ENCODE measurements around the gene COQ4.

The COQ4 gene

GRCh38 chr9:128292009-128292408, 30.6 kb upstream of the COQ4 start:
- no peak for DNase-seq (ENCODE audit: low spot score)
- H3K27ac Mint-ChIP-seq: no peak overlapping the region
- H3K27me3 Mint-ChIP-seq (ENCODE audit: low read depth): no peaks in the 10 kb centered on the region
- H3K36me3 Mint-ChIP-seq (ENCODE audit: low read depth): peaks cover 2% of the 10 kb centered on the region
- H3K9me3 Mint-ChIP-seq: no peaks in the 10 kb centered on the region
- no peak overlapping the region for H3K4me3 Mint-ChIP-seq
- H3K4me1 Mint-ChIP-seq (ENCODE audit: low read depth): peaks cover 3% of the 10 kb centered on the region

DNA sequence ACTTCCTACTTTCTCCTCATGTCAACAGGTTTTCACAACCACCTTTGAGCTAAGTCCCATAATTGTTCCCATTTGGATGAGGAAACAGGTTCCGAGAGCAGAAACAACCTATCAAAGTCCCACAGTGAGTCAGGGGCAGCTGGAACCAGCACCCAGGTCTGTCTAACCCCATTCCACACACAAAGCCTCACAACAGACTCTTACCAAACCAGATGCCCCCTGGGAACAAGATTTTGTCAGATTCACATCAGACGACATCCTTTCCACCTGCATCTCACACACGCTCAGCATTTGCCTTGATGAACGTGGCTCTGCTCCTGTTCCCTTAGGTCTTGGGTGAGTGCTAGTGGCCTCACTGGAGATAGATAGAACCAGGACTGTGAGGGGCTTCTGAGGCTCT, 29.5 kb upstream of the COQ4 start:
- no peak for DNase-seq (ENCODE audit: low spot score)

DNA sequence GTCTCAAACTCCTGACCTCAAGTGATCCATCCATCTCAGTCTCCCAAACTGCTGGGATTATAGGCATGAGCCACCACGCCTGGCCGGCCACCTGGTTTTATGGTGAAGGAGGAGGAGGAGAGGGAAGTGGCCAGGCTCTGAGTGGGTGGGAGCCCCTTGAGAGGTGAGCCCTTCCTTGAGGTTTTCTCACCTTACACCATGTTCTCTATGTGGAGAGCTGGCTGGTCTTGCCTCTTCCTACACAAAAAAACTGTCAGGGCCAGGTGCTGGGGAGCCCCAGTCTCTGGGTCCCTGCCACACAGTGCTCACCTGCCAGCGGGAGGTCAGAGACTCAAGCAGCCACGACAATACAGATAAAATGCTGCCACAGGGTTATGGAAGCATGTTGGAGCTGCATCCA, 28.5 kb upstream of the COQ4 start:
- Mint-ChIP-seq H3K9me3 (no peaks in the 10 kb centered on the region), H3K4me3 (no peak overlapping the region), H3K27ac (no peak overlapping the region), H3K4me1 (ENCODE audit: low read depth) (peaks cover 3% of the 10 kb centered on the region), H3K27me3 (ENCODE audit: low read depth) (no peaks in the 10 kb centered on the region), H3K36me3 (ENCODE audit: low read depth) (no peaks in the 10 kb centered on the region)
- DNase-seq (ENCODE audit: low spot score): no peak

More for the DNA sequence above, 29.5 kb upstream of the COQ4 start:
- no peaks in the 10 kb centered on the region for H3K9me3 Mint-ChIP-seq
- H3K27ac Mint-ChIP-seq: no peak overlapping the region
- no peaks in the 10 kb centered on the region for H3K27me3 Mint-ChIP-seq (ENCODE audit: low read depth)
- peaks cover 2% of the 10 kb centered on the region for H3K36me3 Mint-ChIP-seq (ENCODE audit: low read depth)
- no peak overlapping the region for H3K4me3 Mint-ChIP-seq
- peaks cover 3% of the 10 kb centered on the region for H3K4me1 Mint-ChIP-seq (ENCODE audit: low read depth)

DNA sequence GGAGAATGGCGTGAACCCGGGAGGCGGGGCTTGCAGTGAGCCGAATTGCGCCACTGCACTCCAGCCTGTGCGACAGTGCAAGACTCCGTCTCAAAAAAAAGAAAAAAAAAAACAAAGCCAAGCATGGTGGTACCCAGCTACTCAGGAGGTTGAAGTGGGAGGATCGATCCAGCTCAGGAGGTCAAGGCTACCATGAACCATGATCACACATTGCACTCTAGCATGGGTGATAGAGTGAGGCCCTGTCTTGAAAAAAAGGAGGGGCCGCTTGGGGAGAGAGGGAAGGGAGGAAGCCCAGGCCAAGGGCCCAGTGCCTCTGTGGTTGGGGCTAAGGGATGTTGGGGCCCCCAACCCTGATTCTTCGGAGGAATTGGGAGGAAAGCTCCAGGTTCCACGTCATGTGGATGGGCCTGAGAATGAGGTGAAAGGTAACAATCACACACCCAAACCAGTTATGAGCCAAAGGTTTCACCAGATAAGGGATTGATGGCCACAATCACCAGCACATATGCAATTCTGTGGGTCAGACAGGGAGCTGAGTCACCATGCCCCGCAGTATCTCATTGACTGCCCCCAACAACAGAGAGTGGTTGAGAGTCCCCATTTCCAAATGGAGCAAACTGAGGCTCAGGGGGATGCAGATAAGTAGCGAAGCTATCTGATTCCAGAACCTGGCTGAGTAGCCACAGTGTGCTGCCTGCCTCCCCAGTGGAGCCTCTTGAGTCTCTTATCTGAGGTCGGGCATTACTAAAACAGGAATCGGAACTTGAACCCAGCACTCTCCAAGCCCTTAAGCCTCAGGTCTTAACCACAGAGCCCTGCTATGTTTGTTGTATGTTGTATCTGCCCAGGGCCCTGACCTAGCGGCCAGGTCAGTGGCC, 26.1 kb upstream of the COQ4 start:
- no peak overlapping the region for H3K27ac Mint-ChIP-seq
- DNase-seq (ENCODE audit: low spot score): no peak
- H3K27me3 Mint-ChIP-seq (ENCODE audit: low read depth): no peaks in the 10 kb centered on the region
- no peak overlapping the region for H3K4me3 Mint-ChIP-seq
- H3K4me1 Mint-ChIP-seq (ENCODE audit: low read depth): peaks cover 3% of the 10 kb centered on the region
- no peaks in the 10 kb centered on the region for H3K36me3 Mint-ChIP-seq (ENCODE audit: low read depth)
- no peaks in the 10 kb centered on the region for H3K9me3 Mint-ChIP-seq

DNA sequence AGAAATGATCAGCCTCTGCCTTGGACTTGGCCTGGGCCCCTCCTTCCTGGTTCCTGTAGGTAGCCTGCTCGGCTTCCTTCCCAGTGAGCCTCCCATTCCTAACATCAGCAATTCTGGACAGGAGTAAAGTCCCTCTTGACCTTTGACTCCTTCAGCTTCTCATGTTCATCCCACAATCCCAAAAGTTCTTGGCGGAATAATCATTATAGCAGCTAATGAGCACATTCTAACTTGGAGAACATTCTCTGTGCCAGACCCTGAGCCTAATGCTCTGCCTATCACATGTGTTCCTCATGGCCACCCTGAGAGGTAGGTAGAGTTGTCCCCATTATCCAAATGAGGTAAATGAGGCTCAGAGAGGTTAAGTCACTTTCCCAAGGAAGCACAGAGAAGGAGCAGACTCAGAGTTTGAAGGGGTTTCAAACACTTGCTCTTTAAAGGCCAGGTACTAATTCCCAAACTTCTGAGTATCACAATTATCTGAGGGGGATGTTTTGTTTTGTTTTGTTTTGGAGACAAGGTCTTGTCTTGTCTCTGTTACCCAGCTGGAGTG, 25.3 kb upstream of the COQ4 start:
- DNase-seq (ENCODE audit: low spot score): no peak
- H3K36me3 Mint-ChIP-seq (ENCODE audit: low read depth): no peaks in the 10 kb centered on the region

GRCh38 chr9:128298535-128299482, 23.8 kb upstream of the COQ4 start:
- no peak overlapping the region for H3K27ac Mint-ChIP-seq

More for the DNA sequence above, 25.3 kb upstream of the COQ4 start:
- Mint-ChIP-seq H3K4me3 (no peak overlapping the region), H3K4me1 (ENCODE audit: low read depth) (peaks cover 3% of the 10 kb centered on the region), H3K27ac (peak overlapping the region; percentile 31), H3K9me3 (no peaks in the 10 kb centered on the region), H3K27me3 (ENCODE audit: low read depth) (no peaks in the 10 kb centered on the region)

DNA sequence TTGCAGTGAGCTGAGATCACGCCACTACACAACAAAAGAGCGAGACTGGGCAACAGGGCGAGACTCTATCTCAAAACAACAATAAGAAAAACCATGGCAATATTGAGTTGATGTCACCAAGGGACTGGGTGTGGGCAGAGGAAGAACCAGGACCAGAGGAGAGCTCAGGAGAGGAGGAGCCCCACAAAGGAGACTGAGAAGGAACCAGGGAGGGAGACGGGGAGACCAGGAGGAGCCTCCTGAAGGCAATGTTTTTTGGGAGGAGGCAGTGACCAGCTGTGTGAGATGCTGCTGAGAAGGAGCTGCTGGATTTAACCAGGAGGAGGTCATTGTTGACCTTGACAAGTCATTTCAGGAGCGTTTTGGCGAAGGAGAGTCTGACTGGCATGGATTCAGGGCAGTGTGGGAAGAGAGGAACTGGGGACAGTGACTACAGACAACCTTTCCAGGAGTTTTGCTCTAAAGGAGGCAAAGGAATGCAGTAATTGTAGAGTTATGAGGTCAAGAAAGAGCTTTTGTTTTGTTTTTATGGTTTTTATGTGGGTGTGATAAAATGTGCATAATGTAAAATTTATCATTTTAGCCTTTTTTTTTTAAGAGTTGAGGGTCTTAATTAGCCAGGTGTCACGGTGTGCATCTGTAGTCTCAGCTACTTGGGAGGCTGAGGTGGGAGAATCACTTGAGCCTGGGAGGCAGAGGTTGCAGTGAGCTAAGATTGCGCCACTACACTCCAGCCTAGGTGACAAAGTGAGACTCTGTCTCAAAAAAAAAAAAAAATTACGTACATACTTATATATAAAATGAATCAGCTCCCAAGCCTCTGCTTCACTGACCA, 18.3 kb upstream of the COQ4 start:
- Mint-ChIP-seq H3K4me3 (no peak overlapping the region), H3K27me3 (ENCODE audit: low read depth) (no peaks in the 10 kb centered on the region), H3K9me3 (no peaks in the 10 kb centered on the region), H3K4me1 (ENCODE audit: low read depth) (no peaks in the 10 kb centered on the region), H3K27ac (no peak overlapping the region), H3K36me3 (ENCODE audit: low read depth) (peaks cover 2% of the 10 kb centered on the region)
- no peak for DNase-seq (ENCODE audit: low spot score)

More at GRCh38 chr9:128298535-128299482, 23.8 kb upstream of the COQ4 start:
- Mint-ChIP-seq H3K4me1 (ENCODE audit: low read depth) (peaks cover 3% of the 10 kb centered on the region), H3K27me3 (ENCODE audit: low read depth) (no peaks in the 10 kb centered on the region), H3K4me3 (no peak overlapping the region), H3K36me3 (ENCODE audit: low read depth) (no peaks in the 10 kb centered on the region), H3K9me3 (no peaks in the 10 kb centered on the region)
- DNase-seq (ENCODE audit: low spot score): no peak

DNA sequence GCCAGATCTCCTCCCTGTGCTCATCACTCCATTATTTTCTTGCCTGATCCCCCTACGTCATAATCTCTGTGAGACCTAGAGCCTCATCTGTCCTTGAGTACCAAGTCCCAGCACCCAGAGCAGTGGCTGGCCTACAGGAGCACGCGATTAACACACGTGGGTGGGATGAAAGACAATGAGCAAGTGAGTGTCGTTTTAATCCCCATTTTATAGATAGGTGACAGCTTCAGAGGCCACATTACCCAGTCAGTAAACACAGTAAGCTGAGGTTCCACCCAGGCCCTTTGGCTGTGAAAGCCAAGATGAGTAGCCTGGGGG, 17.7 kb upstream of the COQ4 start:
- H3K27ac Mint-ChIP-seq: no peak overlapping the region
- DNase-seq (ENCODE audit: low spot score): no peak
- no peaks in the 10 kb centered on the region for H3K9me3 Mint-ChIP-seq
- H3K36me3 Mint-ChIP-seq (ENCODE audit: low read depth): peaks cover 3% of the 10 kb centered on the region
- no peaks in the 10 kb centered on the region for H3K27me3 Mint-ChIP-seq (ENCODE audit: low read depth)
- H3K4me1 Mint-ChIP-seq (ENCODE audit: low read depth): no peaks in the 10 kb centered on the region
- H3K4me3 Mint-ChIP-seq: no peak overlapping the region

DNA sequence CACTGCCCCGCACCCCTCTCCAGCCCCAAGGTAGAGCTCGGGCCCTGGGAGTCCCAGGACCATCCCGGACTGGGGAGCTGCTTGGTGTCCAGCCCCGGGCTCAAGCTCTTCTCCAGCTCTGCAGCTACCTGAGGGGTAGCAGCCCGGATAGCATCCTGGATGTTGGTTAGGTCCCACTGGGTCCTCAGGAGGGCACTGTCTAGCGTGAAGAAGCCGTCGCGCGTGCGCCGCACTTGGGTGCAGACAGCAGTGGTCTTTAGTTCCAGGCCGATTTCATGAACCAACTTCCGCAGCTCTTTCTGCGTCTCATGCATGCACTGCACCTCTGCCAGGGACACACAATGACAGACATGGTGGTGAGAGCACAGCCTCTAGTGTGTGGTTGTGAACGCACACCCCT, 13.1 kb upstream of the COQ4 start:
- no peak overlapping the region for H3K4me3 Mint-ChIP-seq

GRCh38 chr9:128310461-128310860, 12.2 kb upstream of the COQ4 start:
- Mint-ChIP-seq H3K27ac (no peak overlapping the region), H3K9me3 (no peaks in the 10 kb centered on the region), H3K27me3 (ENCODE audit: low read depth) (no peaks in the 10 kb centered on the region), H3K4me3 (no peak overlapping the region), H3K4me1 (ENCODE audit: low read depth) (no peaks in the 10 kb centered on the region), H3K36me3 (ENCODE audit: low read depth) (peaks cover 18% of the 10 kb centered on the region)
- no peak for DNase-seq (ENCODE audit: low spot score)

More for the DNA sequence above, 13.1 kb upstream of the COQ4 start:
- Mint-ChIP-seq H3K9me3 (no peaks in the 10 kb centered on the region), H3K36me3 (ENCODE audit: low read depth) (peaks cover 18% of the 10 kb centered on the region), H3K27me3 (ENCODE audit: low read depth) (no peaks in the 10 kb centered on the region), H3K4me1 (ENCODE audit: low read depth) (no peaks in the 10 kb centered on the region), H3K27ac (no peak overlapping the region)
- no peak for DNase-seq (ENCODE audit: low spot score)

GRCh38 chr9:128314697-128315096, 7.9 kb upstream of the COQ4 start:
- no peak overlapping the region for H3K4me3 Mint-ChIP-seq
- DNase-seq (ENCODE audit: low spot score): no peak
- H3K27me3 Mint-ChIP-seq (ENCODE audit: low read depth): no peaks in the 10 kb centered on the region
- no peaks in the 10 kb centered on the region for H3K9me3 Mint-ChIP-seq
- H3K27ac Mint-ChIP-seq: no peak overlapping the region
- no peaks in the 10 kb centered on the region for H3K4me1 Mint-ChIP-seq (ENCODE audit: low read depth)
- peaks cover 18% of the 10 kb centered on the region for H3K36me3 Mint-ChIP-seq (ENCODE audit: low read depth)

DNA sequence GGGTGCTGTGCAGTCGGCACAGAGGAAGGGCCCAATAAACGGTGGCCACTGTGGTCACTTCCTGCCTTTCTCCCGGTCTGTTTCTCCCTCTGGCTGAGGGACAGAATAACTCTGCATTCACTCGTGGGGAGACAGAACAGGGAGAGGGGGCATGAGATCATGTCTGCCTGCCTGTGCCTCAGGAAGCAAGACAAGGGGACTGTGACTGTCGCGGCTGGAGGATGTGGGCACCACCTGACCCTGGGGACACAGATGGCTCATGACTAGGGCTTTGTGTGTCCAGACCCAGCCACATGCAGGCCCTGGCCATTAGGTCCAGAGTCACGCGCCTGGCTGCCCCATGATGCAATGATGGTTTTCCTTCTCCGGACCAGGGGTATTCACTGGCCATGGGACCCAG, 6.2 kb upstream of the COQ4 start:
- H3K36me3 Mint-ChIP-seq (ENCODE audit: low read depth): peaks cover 10% of the 10 kb centered on the region
- DNase-seq (ENCODE audit: low spot score): no peak
- no peak overlapping the region for H3K4me3 Mint-ChIP-seq
- H3K27me3 Mint-ChIP-seq (ENCODE audit: low read depth): no peaks in the 10 kb centered on the region
- H3K9me3 Mint-ChIP-seq: no peaks in the 10 kb centered on the region
- no peaks in the 10 kb centered on the region for H3K4me1 Mint-ChIP-seq (ENCODE audit: low read depth)
- H3K27ac Mint-ChIP-seq: no peak overlapping the region

DNA sequence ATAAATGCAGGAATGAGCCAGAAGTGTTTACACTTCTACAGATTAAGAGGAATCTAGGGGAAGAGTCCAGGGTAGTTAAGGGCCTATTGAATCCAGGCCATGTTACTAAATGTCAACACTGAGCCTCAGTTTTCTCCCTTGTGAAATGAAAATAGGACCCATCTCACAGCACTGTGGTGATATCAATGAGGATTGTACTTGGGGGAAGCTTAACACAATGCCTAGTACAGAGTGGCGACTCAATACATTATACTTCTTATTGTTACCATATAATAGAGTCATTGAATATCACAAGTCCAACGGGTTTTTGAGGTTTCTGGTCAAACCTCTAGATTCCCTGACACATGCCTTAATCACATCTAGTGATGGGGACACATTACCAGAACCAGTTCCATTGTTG, 5.0 kb upstream of the COQ4 start:
- no peak overlapping the region for H3K4me3 Mint-ChIP-seq
- peaks cover 8% of the 10 kb centered on the region for H3K36me3 Mint-ChIP-seq (ENCODE audit: low read depth)
- H3K4me1 Mint-ChIP-seq (ENCODE audit: low read depth): no peaks in the 10 kb centered on the region
- no peak for DNase-seq (ENCODE audit: low spot score)
- no peaks in the 10 kb centered on the region for H3K9me3 Mint-ChIP-seq
- H3K27me3 Mint-ChIP-seq (ENCODE audit: low read depth): no peaks in the 10 kb centered on the region
- H3K27ac Mint-ChIP-seq: no peak overlapping the region

Measured in T-helper 2 cell treated with Interferon-gamma antibody and Interleukin-4, amounts not matched to agents 5 μg/mL and 100 μg/mL, for 36 hours (primary cell).